ENCODE measurements around the gene SPINK4.

GRCh38 chr9:33209394-33209793 is 30.6 kb upstream of the SPINK4 start:
- TF ChIP-seq, protein P1, sequence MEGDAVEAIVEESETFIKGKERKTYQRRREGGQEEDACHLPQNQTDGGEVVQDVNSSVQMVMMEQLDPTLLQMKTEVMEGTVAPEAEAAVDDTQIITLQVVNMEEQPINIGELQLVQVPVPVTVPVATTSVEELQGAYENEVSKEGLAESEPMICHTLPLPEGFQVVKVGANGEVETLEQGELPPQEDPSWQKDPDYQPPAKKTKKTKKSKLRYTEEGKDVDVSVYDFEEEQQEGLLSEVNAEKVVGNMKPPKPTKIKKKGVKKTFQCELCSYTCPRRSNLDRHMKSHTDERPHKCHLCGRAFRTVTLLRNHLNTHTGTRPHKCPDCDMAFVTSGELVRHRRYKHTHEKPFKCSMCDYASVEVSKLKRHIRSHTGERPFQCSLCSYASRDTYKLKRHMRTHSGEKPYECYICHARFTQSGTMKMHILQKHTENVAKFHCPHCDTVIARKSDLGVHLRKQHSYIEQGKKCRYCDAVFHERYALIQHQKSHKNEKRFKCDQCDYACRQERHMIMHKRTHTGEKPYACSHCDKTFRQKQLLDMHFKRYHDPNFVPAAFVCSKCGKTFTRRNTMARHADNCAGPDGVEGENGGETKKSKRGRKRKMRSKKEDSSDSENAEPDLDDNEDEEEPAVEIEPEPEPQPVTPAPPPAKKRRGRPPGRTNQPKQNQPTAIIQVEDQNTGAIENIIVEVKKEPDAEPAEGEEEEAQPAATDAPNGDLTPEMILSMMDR (IDR thresholded peaks at IDR 0.05) = no peak
- TF ChIP-seq POLR2A (IDR thresholded peaks at IDR 0.05) (no peak), POLR2AphosphoS5 (IDR thresholded peaks at IDR 0.05) (no peak)
